Measurements from ENCODE around the gene COA5. TPM values are rescaled to one million over a fixed set of nuclear protein-coding genes. Genes with fewer than 3 reads are reported as not detected.

Gene COA5
- total and polyA plus RNA-seq, 2 experiments from 2014 or later, result 33.3 to 113 TPM

GRCh38 chr2:98615481-98615880 lies 7.2 kb upstream of the COA5 start:
- H3K4me1 Mint-ChIP-seq, result peaks cover 3% of the 10 kb centered on the region; the same call in 2 of the 3 replicates
- Histone ChIP-seq H3K36me3 (ENCODE audit: insufficient read depth) (peaks cover 15% of the 10 kb centered on the region; the same call in 1 of the 2 replicates), H3K27ac (ENCODE audit: low read depth) (no peak overlapping the region), H3K4me1 (ENCODE audit: insufficient read depth) (no peaks in the 10 kb centered on the region), H3F3A (replicated peaks; ENCODE audit: low read depth) (no peaks in the 10 kb centered on the region), H3K4me3 (no peak overlapping the region), H3K4me2 (no peak overlapping the region), H3K27me3 (ENCODE audit: insufficient read depth) (no peaks in the 10 kb centered on the region), H3K9me2 (ENCODE audit: insufficient read depth) (no peaks in the 10 kb centered on the region), H3K79me2 (replicated peaks; ENCODE audit: insufficient read depth) (peaks cover 6% of the 10 kb centered on the region), H4K20me1 (replicated peaks; ENCODE audit: insufficient read depth) (peaks cover 7% of the 10 kb centered on the region; the same call in 1 of the 2 replicates), H2AFZ (no peak overlapping the region)
- H3K4me3 Mint-ChIP-seq, result no peak overlapping the region
- TF ChIP-seq, protein P1, sequence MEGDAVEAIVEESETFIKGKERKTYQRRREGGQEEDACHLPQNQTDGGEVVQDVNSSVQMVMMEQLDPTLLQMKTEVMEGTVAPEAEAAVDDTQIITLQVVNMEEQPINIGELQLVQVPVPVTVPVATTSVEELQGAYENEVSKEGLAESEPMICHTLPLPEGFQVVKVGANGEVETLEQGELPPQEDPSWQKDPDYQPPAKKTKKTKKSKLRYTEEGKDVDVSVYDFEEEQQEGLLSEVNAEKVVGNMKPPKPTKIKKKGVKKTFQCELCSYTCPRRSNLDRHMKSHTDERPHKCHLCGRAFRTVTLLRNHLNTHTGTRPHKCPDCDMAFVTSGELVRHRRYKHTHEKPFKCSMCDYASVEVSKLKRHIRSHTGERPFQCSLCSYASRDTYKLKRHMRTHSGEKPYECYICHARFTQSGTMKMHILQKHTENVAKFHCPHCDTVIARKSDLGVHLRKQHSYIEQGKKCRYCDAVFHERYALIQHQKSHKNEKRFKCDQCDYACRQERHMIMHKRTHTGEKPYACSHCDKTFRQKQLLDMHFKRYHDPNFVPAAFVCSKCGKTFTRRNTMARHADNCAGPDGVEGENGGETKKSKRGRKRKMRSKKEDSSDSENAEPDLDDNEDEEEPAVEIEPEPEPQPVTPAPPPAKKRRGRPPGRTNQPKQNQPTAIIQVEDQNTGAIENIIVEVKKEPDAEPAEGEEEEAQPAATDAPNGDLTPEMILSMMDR (conservative IDR thresholded peaks at IDR 0.05; ENCODE audit: low read depth in 2 of 2), result 0 out of 4 replicates have a peak, but pooled peaks of 1 of the 2 experiments have one; percentile 17
- TF ChIP-seq EZH2 (IDR thresholded peaks at IDR 0.05; ENCODE audit: low read depth, unreplicated experiment) (no peak), POLR2AphosphoS5 (IDR thresholded peaks at IDR 0.05; ENCODE audit: low read depth) (no peak), JUNB (IDR thresholded peaks at IDR 0.05; ENCODE audit: unreplicated experiment) (no peak)
- peaks cover 51% of the 10 kb centered on the region for H3K36me3 Mint-ChIP-seq (ENCODE audit: low read depth)
- H3K27me3 Mint-ChIP-seq (ENCODE audit: insufficient read depth, low read depth, poor library complexity), result peaks cover 2% of the 10 kb centered on the region
- ATAC-seq, result 0 out of 3 replicates have a peak, but pooled peaks have one; percentile 25
- H3K9me3 Mint-ChIP-seq, result no peaks in the 10 kb centered on the region
- peak; percentile 44 for DNase-seq (ENCODE audit: low spot score)
- no peak overlapping the region for H3K27ac Mint-ChIP-seq

DNA sequence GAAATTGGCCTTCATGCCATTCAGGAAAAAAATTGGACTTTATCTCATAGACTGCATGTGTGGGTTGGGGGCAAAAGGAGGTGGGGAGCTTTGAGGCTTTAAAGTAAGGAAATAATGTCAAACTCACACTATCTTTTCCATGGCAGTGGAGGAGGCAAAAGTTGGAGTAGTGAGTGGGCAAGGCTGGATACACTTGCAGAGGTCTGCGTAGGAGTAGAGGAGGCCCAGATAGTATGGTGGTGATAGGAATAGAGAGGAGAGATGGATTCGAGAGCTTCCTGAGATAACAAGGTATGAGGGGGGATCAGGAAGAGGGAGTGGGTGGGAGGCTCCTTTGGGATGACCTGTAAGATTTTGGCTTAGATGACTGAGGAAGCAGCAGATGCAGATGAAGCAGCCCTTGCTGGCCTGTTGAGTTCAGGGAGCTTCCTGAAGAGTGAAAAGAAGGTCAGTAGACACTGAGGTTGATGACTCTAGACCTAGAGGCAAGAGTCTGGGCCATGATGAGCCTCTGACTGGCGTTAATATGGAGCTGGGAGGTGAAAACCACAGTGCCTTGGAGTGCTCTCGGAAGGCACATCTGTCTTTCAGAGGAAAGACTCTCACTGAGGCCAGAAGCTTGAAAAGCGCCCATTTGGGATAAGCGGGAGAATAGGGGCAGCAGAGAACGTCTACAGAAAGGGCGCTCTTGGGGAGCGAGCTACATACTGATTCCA lies 5.9 kb upstream of the COA5 start:
- peaks cover 16% of the 10 kb centered on the region; the same call in 1 of the 2 replicates for H3K36me3 ChIP-seq (ENCODE audit: insufficient read depth)
- TF ChIP-seq EZH2phosphoT487 (IDR thresholded peaks at IDR 0.05; ENCODE audit: unreplicated experiment), result no peak
- TF ChIP-seq ZNF331 (CRISPR knock-in tag; IDR thresholded peaks at IDR 0.05; ENCODE audit: low read depth), result no peak
- TF ChIP-seq, protein P2, sequence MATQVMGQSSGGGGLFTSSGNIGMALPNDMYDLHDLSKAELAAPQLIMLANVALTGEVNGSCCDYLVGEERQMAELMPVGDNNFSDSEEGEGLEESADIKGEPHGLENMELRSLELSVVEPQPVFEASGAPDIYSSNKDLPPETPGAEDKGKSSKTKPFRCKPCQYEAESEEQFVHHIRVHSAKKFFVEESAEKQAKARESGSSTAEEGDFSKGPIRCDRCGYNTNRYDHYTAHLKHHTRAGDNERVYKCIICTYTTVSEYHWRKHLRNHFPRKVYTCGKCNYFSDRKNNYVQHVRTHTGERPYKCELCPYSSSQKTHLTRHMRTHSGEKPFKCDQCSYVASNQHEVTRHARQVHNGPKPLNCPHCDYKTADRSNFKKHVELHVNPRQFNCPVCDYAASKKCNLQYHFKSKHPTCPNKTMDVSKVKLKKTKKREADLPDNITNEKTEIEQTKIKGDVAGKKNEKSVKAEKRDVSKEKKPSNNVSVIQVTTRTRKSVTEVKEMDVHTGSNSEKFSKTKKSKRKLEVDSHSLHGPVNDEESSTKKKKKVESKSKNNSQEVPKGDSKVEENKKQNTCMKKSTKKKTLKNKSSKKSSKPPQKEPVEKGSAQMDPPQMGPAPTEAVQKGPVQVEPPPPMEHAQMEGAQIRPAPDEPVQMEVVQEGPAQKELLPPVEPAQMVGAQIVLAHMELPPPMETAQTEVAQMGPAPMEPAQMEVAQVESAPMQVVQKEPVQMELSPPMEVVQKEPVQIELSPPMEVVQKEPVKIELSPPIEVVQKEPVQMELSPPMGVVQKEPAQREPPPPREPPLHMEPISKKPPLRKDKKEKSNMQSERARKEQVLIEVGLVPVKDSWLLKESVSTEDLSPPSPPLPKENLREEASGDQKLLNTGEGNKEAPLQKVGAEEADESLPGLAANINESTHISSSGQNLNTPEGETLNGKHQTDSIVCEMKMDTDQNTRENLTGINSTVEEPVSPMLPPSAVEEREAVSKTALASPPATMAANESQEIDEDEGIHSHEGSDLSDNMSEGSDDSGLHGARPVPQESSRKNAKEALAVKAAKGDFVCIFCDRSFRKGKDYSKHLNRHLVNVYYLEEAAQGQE (IDR thresholded peaks at IDR 0.05; ENCODE audit: unreplicated experiment), result no peak
- TF ChIP-seq ZNF462 (CRISPR knock-in tag; IDR thresholded peaks at IDR 0.05), result no peak

More for the DNA sequence above, 5.9 kb upstream of the COA5 start:
- H3K4me2 ChIP-seq, result no peak overlapping the region
- H4K20me1 ChIP-seq (replicated peaks; ENCODE audit: insufficient read depth), result peaks cover 7% of the 10 kb centered on the region; the same call in 1 of the 2 replicates
- peaks cover 56% of the 10 kb centered on the region for H3K36me3 Mint-ChIP-seq (ENCODE audit: low read depth)
- H3K9me2 ChIP-seq (ENCODE audit: insufficient read depth), result no peaks in the 10 kb centered on the region
- H3F3A ChIP-seq (replicated peaks; ENCODE audit: low read depth), result no peaks in the 10 kb centered on the region
- peaks cover 19% of the 10 kb centered on the region for H3K79me2 ChIP-seq (replicated peaks; ENCODE audit: insufficient read depth)
- peaks cover 7% of the 10 kb centered on the region for H3K4me1 ChIP-seq (ENCODE audit: insufficient read depth)
- H3K4me3 Mint-ChIP-seq, result no peak overlapping the region
- no peak overlapping the region for H2AFZ ChIP-seq
- ATAC-seq (no peak), DNase-seq (ENCODE audit: low spot score) (no peak)
- H3K27me3 Mint-ChIP-seq (ENCODE audit: insufficient read depth, low read depth, poor library complexity), result peaks cover 2% of the 10 kb centered on the region
- H3K4me1 Mint-ChIP-seq, result peaks cover 7% of the 10 kb centered on the region; the same call in 2 of the 3 replicates
- H3K4me3 ChIP-seq, result no peak overlapping the region
- no peak overlapping the region for H3K27ac ChIP-seq (ENCODE audit: low read depth)
- H3K27ac Mint-ChIP-seq, result no peak overlapping the region
- no peaks in the 10 kb centered on the region for H3K9me3 Mint-ChIP-seq
- H3K27me3 ChIP-seq (ENCODE audit: insufficient read depth), result no peaks in the 10 kb centered on the region
